HepG2 (cell line): ENCODE measurements around the gene PHYH. TPM values are rescaled to one million over a fixed set of nuclear protein-coding genes. Genes with fewer than 3 reads are reported as not detected.

ENCODE experiments used
- AGO1 ChIP-seq: fragments of 200-400 bp; formaldehyde crosslinking; IDR thresholded peaks from 2 replicates; pipeline ENCODE4 v1.6.1; 2017; ENCODE audit warnings: mild to moderate bottlenecking, low read depth, low read length, moderate library complexity; ENCODE audit not compliant: poor library complexity, severe bottlenecking
- EHMT2 ChIP-seq: fragments of 200-600 bp; sonication (generic); IDR thresholded peaks from 2 replicates; pipeline ENCODE4 v1.7.0; 2017; ENCODE audit warnings: antibody characterized with exemption, low read depth, low read length, borderline replicate concordance
- FUBP1 ChIP-seq: sonication (generic); formaldehyde crosslinking; IDR thresholded peaks from 2 replicates; pipeline ENCODE4 v1.5.1; 2020; ENCODE audit warnings: missing genetic modification reagents, mild to moderate bottlenecking, borderline replicate concordance
- MAZ ChIP-seq, 2 experiments: sonication (generic) in 1 of 2; formaldehyde crosslinking in 1 of 2; IDR thresholded peaks; 2 replicates each; pipeline versions ENCODE4 v1.5.0 to v1.6.1; 2012 to 2020; ENCODE audit warnings: low read depth in 2 of 2, mild to moderate bottlenecking in 2 of 2, borderline replicate concordance in 1 of 2, improper control_type of control experiment in 1 of 2, low read length in 1 of 2, missing genetic modification reagents in 1 of 2, moderate library complexity in 1 of 2
- MTF2 ChIP-seq: sonication (generic); formaldehyde crosslinking; IDR thresholded peaks from 2 replicates; pipeline ENCODE4 v1.5.0; 2020; ENCODE audit warnings: missing genetic modification reagents, borderline replicate concordance
- PTBP1 ChIP-seq: fragments of 200-400 bp; formaldehyde crosslinking; IDR thresholded peaks from 2 replicates; pipeline ENCODE4 v1.6.1; 2018; ENCODE audit warnings: low read length, low read depth; ENCODE audit not compliant: poor library complexity, severe bottlenecking
- RBFOX2 ChIP-seq: fragments of 200-400 bp; formaldehyde crosslinking; IDR thresholded peaks from 2 replicates; pipeline ENCODE4 v1.6.1; 2017; ENCODE audit warnings: low read depth, mild to moderate bottlenecking, low read length
- RNF2 ChIP-seq: fragments of 450-650 bp; conservative IDR thresholded peaks from 2 replicates; pipeline ENCODE4 v1.6.1; 2016; ENCODE audit warnings: low read depth
- SPEN ChIP-seq: sonication (generic); formaldehyde crosslinking; IDR thresholded peaks from 2 replicates; pipeline ENCODE4 v1.5.1; 2020; ENCODE audit warnings: low read depth, mild to moderate bottlenecking, missing genetic modification reagents
- SRY ChIP-seq: sonication (generic); formaldehyde crosslinking; IDR thresholded peaks from 2 replicates; pipeline ENCODE4 v1.8.0; 2022; ENCODE audit warnings: mild to moderate bottlenecking, missing genetic modification reagents
- ZC3H13 ChIP-seq: sonication (generic); formaldehyde crosslinking; IDR thresholded peaks from 2 replicates; pipeline ENCODE4 v1.8.1; 2023; ENCODE audit warnings: mild to moderate bottlenecking, missing genetic modification reagents, moderate library complexity
- ZNF17 ChIP-seq: sonication (generic); formaldehyde crosslinking; IDR thresholded peaks from 2 replicates; pipeline ENCODE4 v1.5.0; 2020; ENCODE audit warnings: mild to moderate bottlenecking, missing genetic modification reagents
- ZNF333 ChIP-seq: sonication (generic); formaldehyde crosslinking; IDR thresholded peaks from 2 replicates; pipeline ENCODE4 v1.4.0; 2020; ENCODE audit warnings: mild to moderate bottlenecking, missing genetic modification reagents, borderline replicate concordance
- ZNF33A ChIP-seq: sonication (generic); formaldehyde crosslinking; IDR thresholded peaks from 2 replicates; pipeline ENCODE4 v1.5.1; 2020; ENCODE audit warnings: missing genetic modification reagents, mild to moderate bottlenecking, moderate library complexity, borderline replicate concordance
- ZNF350 ChIP-seq: sonication (generic); formaldehyde crosslinking; IDR thresholded peaks from 2 replicates; pipeline ENCODE4 v1.4.0; 2020; ENCODE audit warnings: mild to moderate bottlenecking, low read depth, missing genetic modification reagents, borderline replicate concordance
- ZNF362 ChIP-seq: sonication (generic); formaldehyde crosslinking; IDR thresholded peaks from 2 replicates; pipeline ENCODE4 v1.4.0; 2020; ENCODE audit warnings: missing genetic modification reagents, mild to moderate bottlenecking, borderline replicate concordance
- ZNF503 ChIP-seq: sonication (generic); formaldehyde crosslinking; IDR thresholded peaks from 2 replicates; pipeline ENCODE4 v1.4.0; 2020; ENCODE audit warnings: missing genetic modification reagents
- ZNF510 ChIP-seq: sonication (generic); formaldehyde crosslinking; IDR thresholded peaks from 2 replicates; pipeline ENCODE4 v1.4.0; 2020; ENCODE audit warnings: low read depth, mild to moderate bottlenecking, missing genetic modification reagents
- ZNF513 ChIP-seq: sonication (generic); formaldehyde crosslinking; conservative IDR thresholded peaks from 2 replicates; pipeline ENCODE4 v1.5.0; 2020; ENCODE audit warnings: missing genetic modification reagents
- ZNF629 ChIP-seq: sonication (generic); formaldehyde crosslinking; conservative IDR thresholded peaks from 2 replicates; pipeline ENCODE4 v1.5.0; 2020; ENCODE audit warnings: missing genetic modification reagents
- ZNF772 ChIP-seq: sonication (generic); formaldehyde crosslinking; IDR thresholded peaks from 2 replicates; pipeline ENCODE4 v1.5.0; 2020; ENCODE audit warnings: mild to moderate bottlenecking, missing genetic modification reagents
- ZNF775 ChIP-seq: sonication (generic); formaldehyde crosslinking; IDR thresholded peaks from 2 replicates; pipeline ENCODE4 v1.4.0; 2020; ENCODE audit warnings: missing genetic modification reagents, mild to moderate bottlenecking, moderate library complexity, borderline replicate concordance
- ZSCAN9 ChIP-seq: IDR thresholded peaks from 2 replicates; pipeline ENCODE4 v1.6.1; 2016; ENCODE audit warnings: borderline replicate concordance
- polyA plus RNA-seq, 8 experiments: library from polyadenylated mRNA; depleted of rRNA in 3 of 8; stranded (reverse) in 7 of 8; unstranded in 1 of 8; fragments of >200 nt; fragmentation: Illumina TruSeq in 4 of 8; extraction: Trizol in 4 of 8; gene quantifications; 2 replicates each; pipeline versions ENCODE4 v1.2.1 to v1.2.3, GENCODE V29; 2011 to 2016; ENCODE audit warnings: low read depth in 4 of 8, missing spikeins in 1 of 8, mixed read lengths in 1 of 8; ENCODE audit not compliant: insufficient read depth in 1 of 8
- total RNA-seq, 5 experiments: library from RNA; depleted of rRNA; stranded (reverse); fragments of >200 nt; fragmentation: Illumina TruSeq; extraction: Trizol; gene quantifications; 2 replicates each; pipeline ENCODE4 v1.2.3, GENCODE V29; 2016; ENCODE audit warnings: low read depth in 1 of 5

The PHYH gene
- total and polyA plus RNA-seq, 2 of the 13 experiments (the other 11 are each of a cell fraction or from before 2014, with no cell fraction given): 27.2 to 34.5 TPM

- TF ChIP-seq MAZ (IDR thresholded peaks at IDR 0.05; ENCODE audit: borderline replicate concordance, low read depth, low read length) (no peak), MAZ (CRISPR knock-in tag; IDR thresholded peaks at IDR 0.05; ENCODE audit: low read depth) (no peak), ZNF33A (0 out of 2 replicates have a peak, but pooled peaks have one; percentile 34), FUBP1 (CRISPR knock-in tag) (no peak), MTF2 (CRISPR knock-in tag) (no peak), ZSCAN9 (CRISPR knock-in tag) (no peak), ZNF510 (0 out of 2 replicates have a peak, but pooled peaks have one; percentile 3), ZC3H13 (CRISPR knock-in tag) (no peak), ZNF513 (CRISPR knock-in tag) (no peak), ZNF333 (CRISPR knock-in tag) (no peak), ZNF629 (CRISPR knock-in tag) (no peak), ZNF17 (CRISPR knock-in tag) (no peak), EHMT2 (no peak), SPEN (CRISPR knock-in tag) (no peak), RNF2 (no peak), RBFOX2 (no peak), ZNF775 (CRISPR knock-in tag) (no peak), ZNF350 (CRISPR knock-in tag) (no peak), PTBP1 (no peak), SRY (no peak), ZNF503 (CRISPR knock-in tag) (no peak), ZNF772 (CRISPR knock-in tag) (no peak; the same call in 1 of the 2 replicates), AGO1 (no peak), ZNF362 (no peak)
These were observed 972 bp downstream of the PHYH start (continued) for GRCh38 chr10:13298748-13299436.
